ENCODE data around the gene DHX29. TPM values are rescaled to one million over a fixed set of nuclear protein-coding genes. Genes with fewer than 3 reads are reported as not detected.

Gene DHX29
- total RNA-seq, 1 experiment from 2014 or later: 24.3 TPM

- Histone ChIP-seq H3K9me2 (ENCODE audit: insufficient read depth) (0 out of 2 replicates have a peak, but pooled peaks cover 4% of the 10 kb centered on the region), H3K4me1 (ENCODE audit: control insufficient read depth in 1 of 2, insufficient read depth in 2 of 2, low read length in 2 of 2) (peaks cover 15 to 22% of the 10 kb centered on the region in 2 experiments), H3K27ac (ENCODE audit: low read depth, low read length) (no peak overlapping the region), H4K20me1 (ENCODE audit: insufficient read depth) (no peaks in the 10 kb centered on the region), H2AFZ (ENCODE audit: low read depth, low read length, poor library complexity, severe bottlenecking) (no peak overlapping the region), H3K4me2 (ENCODE audit: low read length) (no peak overlapping the region), H3K27me3 (ENCODE audit: insufficient read depth, low read length) (no peaks in the 10 kb centered on the region), H3K9me3 (ENCODE audit: control insufficient read depth in 1 of 2, insufficient read depth in 1 of 2, low read depth in 1 of 2, low read length in 2 of 2) (no peaks in the 10 kb centered on the region), H3K4me3 (replicated peaks in 1 of 2; ENCODE audit: low read depth in 1 of 2, low read length in 2 of 2) (no peak overlapping the region), H3K9ac (ENCODE audit: low read length) (no peak overlapping the region), H3K79me2 (ENCODE audit: insufficient read depth, low read length) (no peaks in the 10 kb centered on the region), H3K36me3 (ENCODE audit: control insufficient read depth in 1 of 2, insufficient read depth in 2 of 2, low read length in 2 of 2) (peaks cover 5 to 6% of the 10 kb centered on the region in 2 experiments; a peak in 1 of 4 replicates)
- ATAC-seq: no peak
- ChIA-PET RAD21 (ENCODE audit: low non-redundant PET in 1 of 2, low total read pairs in 2 of 2, uncharacterized antibody in 2 of 2, unreplicated experiment in 2 of 2) (no interaction called here), CTCF (no interaction called here), POLR2A (no interaction called here)
- TF ChIP-seq SIN3A (IDR thresholded peaks at IDR 0.05; ENCODE audit: low read depth) (no peak), CTCF (IDR thresholded peaks at IDR 0.05 in 2 of 3, conservative IDR thresholded peaks at IDR 0.05 in 1 of 3; ENCODE audit: borderline replicate concordance in 1 of 3, insufficient read depth in 1 of 3, low read depth in 2 of 3, low read length in 2 of 3) (no peak), REST (IDR thresholded peaks at IDR 0.05; ENCODE audit: low read depth) (no peak)
- BruUV-seq (replicated peaks): no TSS peak
- DNase-seq (ENCODE audit: low read depth, low spot score): no peak
- intact Hi-C loops (cut with micrococcal nuclease): loop anchor here (5.0 kb wide), 1 partner anchor 42 kb away; no protein-coding TSS in a partner anchor
Measured at GRCh38 chr5:55219770-55220169, 87.7 kb downstream of the DHX29 start.

All from HCT116 (cell line).